Stimulated activated CD4-positive, alpha-beta T cell treated with anti-CD3 and anti-CD28 coated beads, Interleukin-1b, Interleukin-23, amount 100 ng/mL, for 1 hour (primary cell): ENCODE measurements around the gene AGAP6.
"Not testable (repeated sequence)": the region's sequence is repeated elsewhere in the genome, so short reads cannot be mapped to it uniquely, and the experiment has no call there.

Experiments used
- DNase-seq, 2 donors: peaks; one replicate each; pipeline ENCODE4 v3.0.0-alpha.2; 2020; ENCODE audit warnings: low read depth in 2 of 2

The AGAP6 gene

GRCh38 chr10:50024716-50025383 is 36.6 kb downstream of the AGAP6 start:
- DNase-seq, result not testable (repeated sequence)

DNA sequence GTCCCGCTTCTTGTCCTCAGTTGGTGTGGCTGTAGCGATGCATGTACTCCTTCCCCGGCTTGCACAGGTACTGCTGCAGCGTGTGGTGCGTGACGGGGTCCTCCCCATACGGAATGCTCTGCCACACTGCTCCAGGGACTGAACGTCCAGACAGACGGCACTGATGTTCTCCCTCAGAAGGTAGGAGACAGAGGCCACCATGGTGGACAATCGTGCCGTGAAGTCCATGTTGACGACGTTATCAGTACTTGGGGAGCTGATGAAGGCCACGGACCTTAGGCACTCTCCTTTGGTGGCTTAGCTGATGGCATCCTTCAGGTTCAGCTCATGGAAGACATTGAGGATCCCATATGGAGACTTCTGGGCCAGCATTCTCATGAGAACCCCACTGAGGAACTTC is 37.4 kb downstream of the AGAP6 start:
- DNase-seq, result no peak

- DNase-seq, result no peak
Measured at GRCh38 chr10:50027195-50027594, 39.0 kb downstream of the AGAP6 start.

GRCh38 chr10:50033481-50033880 is 45.3 kb downstream of the AGAP6 start:
- DNase-seq, result no peak

DNA sequence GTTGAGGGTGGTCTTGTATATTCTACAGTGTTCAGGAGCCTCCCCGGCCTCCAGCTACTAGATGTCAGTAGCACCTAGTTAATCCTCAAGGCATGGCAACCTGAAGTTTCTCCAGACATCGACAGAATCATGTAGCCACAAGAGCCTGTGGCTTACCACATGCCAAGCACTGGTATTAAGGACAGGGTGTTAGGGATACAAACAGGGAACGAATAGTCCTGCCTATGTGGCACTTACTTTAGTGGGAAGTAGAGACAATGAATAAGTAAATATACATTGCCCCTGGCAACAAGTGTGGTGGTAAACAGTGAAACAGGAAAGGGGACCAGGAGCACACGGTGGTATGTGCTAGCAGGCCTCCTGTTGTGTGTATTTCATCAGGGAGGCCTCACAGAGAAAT is 47.1 kb downstream of the AGAP6 start:
- DNase-seq, result not testable (repeated sequence)

DNA sequence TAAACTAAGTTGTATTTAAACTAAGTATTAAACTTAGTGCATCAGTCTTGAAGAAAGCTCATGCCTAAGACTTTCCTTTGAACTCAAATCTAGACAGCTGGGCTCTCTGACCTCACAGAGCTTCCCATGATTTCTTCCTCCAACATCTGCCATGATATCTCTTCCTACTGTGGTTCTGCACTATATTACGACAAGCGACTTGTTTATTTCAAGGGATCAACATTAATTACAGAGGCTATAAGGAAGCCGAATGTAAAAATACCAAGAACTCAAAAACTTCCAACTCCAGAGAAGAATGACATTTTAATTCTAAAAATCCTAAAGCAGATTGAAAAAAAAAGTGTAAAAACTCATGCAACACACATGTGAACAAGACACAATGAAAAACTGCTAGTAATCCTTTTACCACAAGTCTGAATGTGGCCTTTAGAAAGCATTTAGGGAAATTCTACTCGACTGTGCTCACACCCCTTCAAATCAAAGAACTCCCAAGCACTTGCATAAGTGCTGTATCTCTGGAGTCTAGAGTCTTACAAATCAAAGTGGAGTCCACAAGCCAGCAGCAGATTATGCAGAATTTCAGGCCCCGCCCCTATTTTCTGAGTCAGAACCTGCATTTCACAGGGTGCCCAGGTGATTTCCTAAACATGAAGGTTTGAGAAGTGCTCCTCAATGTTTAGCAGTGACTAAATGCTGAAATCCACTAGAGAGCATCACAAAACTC is 56.9 kb downstream of the AGAP6 start:
- DNase-seq, result no peak

DNA sequence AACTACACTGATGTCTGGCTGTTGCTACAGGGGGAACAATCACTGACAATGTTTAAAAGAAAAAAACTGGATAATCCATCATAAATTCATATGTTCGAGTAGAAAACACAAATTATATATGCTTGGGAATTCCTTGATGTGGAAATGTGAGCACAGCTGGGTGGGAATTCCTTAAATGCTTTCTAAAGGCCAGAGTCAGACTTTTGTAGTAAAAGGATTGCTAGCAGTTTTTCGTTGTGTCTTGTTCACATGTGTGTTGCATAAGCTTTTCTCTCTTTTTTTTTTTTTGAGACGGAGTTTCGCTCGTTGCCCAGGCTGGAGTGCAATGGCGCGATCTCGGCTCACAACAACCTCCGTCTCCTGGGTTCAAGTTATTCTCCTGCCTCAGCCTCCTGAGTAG is 58.3 kb downstream of the AGAP6 start:
- DNase-seq, result not testable (repeated sequence)

DNA sequence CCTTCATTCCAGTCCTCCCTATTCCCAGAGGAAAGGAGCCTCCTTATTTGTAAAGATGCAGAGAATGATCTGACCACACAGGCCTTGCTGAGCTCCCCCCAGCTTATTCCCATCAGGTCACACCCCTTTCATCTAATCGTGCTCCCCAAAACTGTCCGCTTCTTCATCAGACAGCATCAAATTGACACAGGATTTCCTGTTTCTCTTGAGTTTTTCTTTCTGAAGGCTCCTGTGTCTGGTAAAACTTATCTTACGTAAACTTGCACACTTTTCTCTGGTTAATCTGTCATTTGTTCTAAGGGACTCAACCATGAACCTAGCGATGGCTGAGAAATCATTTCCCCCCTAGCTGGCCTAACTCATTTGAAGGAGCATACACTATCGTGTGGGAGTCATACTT is 59.4 kb downstream of the AGAP6 start:
- not testable (repeated sequence) for DNase-seq

DNA sequence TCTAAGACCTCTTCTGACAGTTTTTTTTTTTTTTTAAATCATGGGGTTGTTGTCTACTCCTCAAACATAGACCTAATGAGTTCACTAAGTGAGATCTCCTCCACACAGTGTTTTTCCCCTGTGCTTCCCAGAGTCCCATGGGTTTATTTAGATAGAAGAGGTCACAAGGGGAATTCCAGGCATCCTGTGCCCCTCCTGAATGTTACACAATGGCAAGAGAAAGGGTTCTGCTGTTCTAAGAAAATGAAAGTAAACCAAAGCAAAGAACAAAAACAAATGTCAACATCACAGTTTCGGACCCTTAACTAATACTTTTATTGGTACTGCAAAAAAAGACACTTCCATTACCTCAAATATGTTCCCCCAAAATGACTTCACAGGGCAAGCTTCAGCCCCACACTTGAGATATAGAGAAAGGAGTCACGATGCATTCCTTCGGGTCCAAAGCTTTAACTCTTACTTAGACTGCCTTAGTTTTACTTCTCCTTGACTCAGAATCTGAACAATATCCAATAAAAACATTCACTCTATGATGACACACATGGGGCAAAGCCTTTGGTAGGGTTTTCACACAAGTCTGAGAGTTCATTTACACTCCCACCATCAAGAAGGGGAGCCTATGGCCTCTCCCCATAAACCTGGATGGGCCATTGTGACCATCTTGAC is 63.9 kb downstream of the AGAP6 start:
- not testable (repeated sequence) for DNase-seq

- DNase-seq, result not testable (repeated sequence)
Measured at GRCh38 chr10:50052778-50053376, 64.7 kb downstream of the AGAP6 start.

DNA sequence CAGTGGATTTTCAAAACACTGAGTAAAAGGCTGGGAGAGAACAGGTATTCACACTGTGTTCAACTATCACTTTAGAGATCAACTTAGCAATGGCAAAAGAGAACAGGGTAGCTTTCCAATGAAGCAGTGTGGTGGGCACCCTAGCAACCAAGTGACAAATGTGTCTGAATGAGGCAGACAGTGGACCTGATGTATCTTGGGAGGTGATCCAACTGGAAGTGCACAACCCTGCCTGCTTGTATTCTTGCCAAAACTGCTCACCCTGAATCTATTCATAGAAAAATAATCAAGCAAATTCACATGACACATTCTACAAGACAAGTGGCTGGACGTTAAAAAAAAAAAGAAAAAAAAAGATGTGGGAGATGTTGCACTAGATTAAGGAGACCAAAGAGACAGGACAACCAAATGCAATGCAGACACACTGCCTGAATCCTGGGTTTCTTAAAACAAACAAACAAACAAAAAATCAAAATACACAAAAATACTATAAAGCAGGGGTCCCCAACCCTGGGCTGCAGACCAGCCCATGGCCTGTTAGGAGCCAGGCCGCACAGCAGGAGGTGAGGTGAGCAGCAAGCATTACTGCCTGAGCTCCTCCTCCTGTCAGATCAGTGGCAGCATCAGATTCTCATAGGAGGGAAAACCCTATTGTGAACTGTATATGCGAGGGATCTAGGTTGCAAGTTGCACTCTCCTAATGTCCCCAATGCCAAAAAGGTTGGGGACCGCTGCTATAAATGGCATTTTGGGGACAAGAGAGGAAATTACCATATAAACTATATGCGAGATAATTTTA is 67.5 kb downstream of the AGAP6 start:
- DNase-seq, result not testable (repeated sequence)

DNA sequence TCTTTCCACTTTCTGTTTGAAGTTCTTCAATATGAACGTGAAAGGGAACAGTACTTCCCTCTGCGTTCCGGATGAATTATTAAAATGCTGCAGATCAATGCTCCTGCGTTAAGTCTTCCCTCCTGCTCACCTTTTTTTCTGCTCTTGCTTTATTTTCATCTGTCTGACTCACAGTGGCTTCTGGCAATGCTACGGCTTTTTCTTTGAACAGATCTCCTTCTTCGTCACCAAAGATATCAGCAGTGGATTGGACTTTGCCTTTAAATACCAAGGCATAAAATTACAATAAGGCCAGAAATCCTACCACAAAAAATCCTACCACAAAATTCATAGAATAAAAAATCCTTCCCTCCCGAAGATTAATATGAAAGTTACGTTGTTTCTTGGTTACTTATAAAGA is 68.4 kb downstream of the AGAP6 start:
- DNase-seq, result not testable (repeated sequence)

GRCh38 chr10:50058727-50059126 is 70.5 kb downstream of the AGAP6 start:
- not testable (repeated sequence) for DNase-seq

- DNase-seq, result not testable (repeated sequence)
Measured at GRCh38 chr10:50059946-50060345, 71.7 kb downstream of the AGAP6 start.
